Epidermal melanocyte (primary cell): Measurements from ENCODE around the gene RPL27.
"Not testable (repeated sequence)": the region's sequence is repeated elsewhere in the genome, so short reads cannot be mapped to it uniquely, and the experiment has no call there.

Source experiments
- DNase-seq: peaks from one replicate; pipeline ENCODE4 v3.0.0; 2011; ENCODE audit warnings: low spot score; ENCODE audit not compliant: insufficient read length

The RPL27 gene

GRCh38 chr17:42992872-42993271, 5.3 kb upstream of the RPL27 start:
- no peak for DNase-seq

GRCh38 chr17:42993913-42994312, 4.3 kb upstream of the RPL27 start:
- not testable (repeated sequence) for DNase-seq

- no peak for DNase-seq
Observed at GRCh38 chr17:42997390-42997983, 732 bp upstream of the RPL27 start.

DNA sequence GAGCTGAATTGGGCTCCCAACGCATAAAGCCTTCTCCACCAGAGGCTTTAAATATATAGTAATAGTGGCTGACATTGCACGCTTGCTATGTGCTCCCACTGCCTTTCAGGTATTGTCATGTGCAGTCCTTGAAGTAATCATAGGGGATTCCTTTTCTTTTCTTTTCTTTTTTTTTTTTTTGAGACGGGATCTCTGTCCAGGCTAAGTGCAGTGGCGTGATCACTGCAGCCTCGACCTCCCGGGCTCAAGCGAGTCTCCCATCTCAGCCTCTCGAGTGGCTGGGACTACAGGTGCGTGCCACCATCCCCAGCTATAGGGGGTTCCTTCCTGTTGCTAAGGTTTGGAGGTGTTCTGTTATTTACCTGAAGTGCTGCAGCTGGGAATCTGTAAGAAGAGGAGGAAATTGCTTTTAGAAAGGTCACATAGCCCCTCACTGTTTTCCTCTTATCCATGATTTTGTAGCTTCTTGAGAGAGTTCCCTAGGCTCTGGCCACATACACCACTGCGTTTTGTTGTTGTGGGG, 845 bp downstream of the RPL27 start:
- no peak for DNase-seq

DNA sequence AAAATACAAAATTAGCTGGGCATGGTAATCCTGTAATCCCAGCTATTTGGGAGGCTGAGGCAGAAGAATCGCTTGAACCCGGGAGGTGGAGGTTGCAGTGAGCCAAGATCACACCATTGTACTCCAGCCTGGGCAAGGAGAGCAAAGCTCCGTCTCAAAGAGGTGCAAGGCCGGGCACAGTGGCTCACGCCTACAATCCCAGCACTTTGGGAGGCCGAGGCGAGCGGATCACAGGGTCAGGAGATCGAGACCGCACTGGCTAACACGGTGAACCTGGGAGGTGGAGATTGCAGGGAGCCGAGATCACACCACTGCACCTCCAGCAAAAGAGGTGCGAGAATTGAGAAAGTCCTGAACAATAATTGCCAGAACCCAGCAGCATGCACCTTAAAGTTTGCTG, 2.7 kb downstream of the RPL27 start:
- not testable (repeated sequence) for DNase-seq

GRCh38 chr17:43003542-43004172, 5.4 kb downstream of the RPL27 start:
- no peak for DNase-seq

- no peak for DNase-seq
Observed at GRCh38 chr17:43006639-43007551, 8.7 kb downstream of the RPL27 start, which contains the start of gene IFI35. TSS of gene IFI35 (plus strand) at chr17:43006784. CDS start at chr17:43006948, 164 bp downstream.

DNA sequence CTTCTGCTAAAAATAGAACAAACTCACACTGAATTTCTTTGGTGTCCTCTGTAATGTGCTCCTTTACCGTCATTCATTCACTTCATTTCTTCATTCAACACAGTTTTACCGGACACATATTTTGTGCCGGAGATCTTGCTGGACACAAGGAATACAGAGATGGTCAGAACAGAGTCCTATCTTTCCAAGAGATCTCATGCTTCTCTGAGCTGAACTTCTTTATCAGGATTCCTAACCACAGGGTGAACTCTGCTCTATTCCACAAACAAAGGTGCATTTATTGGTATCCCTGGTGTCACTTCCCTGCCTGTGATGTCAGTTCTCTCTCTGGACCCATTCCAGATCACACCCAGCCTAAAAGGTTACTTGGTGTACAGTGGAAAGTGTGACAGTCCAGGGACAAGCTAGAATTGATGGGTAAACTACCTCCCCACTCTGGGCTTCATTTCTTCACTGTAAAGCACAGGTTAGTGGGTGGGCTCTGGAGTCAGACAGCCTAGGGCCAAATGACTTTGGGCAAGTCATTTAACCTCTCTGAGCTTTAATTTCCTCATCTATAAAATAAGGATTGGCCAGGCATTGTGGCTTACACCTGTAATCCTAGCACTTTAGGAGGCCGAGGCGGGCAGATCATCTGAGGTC, 12.6 kb downstream of the RPL27 start:
- no peak for DNase-seq

DNA sequence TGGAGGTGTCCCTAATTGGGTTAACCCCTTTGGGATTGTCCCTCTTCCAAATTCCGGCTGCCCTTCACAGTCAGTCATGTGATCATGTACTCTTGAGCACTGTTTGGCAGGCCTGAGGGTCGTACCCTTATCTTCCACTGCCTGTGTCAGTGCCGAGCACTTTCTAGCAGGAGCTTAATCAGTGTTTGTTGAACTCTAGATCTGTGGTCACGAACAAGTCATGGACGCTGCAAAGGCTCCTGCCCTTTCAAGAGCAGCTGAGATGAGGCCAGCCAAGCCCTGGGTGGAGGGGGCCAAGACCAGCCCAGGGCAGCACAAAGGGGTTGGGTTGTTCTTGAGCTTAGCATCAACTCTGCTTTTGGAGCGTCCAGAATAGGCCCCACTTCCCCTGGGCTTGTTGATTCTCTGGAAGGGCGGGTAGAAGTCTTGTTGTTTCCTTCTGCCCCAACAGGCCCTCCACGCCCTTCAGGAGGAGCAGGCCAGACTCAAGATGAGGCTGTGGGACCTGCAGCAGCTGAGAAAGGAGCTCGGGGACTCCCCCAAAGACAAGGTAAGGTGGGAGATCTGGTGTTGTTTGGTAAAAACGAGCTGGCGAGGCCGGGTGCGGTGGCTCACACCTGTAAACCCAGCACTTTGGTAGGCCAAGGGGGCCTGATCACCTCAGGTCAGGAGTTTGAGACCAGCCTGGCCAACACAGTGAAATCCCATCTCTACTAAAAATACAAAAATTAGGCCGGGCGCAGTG, 13.7 kb downstream of the RPL27 start:
- DNase-seq, result no peak

- no peak for DNase-seq
Observed at GRCh38 chr17:43013296-43013695, 15.1 kb downstream of the RPL27 start.

DNA sequence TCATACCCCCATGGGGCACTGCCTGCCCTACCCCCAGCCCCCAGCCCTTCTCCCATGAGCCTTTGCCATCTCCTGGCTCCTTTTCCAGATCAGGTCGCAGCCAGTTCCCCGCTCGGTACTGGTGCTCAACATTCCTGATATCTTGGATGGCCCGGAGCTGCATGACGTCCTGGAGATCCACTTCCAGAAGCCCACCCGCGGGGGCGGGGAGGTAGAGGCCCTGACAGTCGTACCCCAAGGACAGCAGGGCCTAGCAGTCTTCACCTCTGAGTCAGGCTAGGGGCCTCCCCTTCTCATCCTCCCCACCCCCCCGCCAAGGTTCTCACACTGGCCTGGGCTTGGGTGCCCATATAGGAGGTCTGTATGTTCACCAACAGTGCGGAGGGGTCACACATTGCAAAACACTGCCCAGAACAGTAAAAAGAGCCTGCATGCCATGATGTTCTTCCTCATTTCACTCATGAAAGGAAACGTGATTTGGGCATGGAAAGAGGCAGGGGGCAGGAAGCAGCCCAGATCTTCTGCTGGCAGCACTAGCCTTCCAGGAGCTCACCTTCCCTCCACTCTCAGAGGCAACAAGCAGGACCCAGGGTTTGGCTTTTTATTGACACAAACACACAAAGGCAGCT, 15.9 kb downstream of the RPL27 start:
- no peak for DNase-seq

DNA sequence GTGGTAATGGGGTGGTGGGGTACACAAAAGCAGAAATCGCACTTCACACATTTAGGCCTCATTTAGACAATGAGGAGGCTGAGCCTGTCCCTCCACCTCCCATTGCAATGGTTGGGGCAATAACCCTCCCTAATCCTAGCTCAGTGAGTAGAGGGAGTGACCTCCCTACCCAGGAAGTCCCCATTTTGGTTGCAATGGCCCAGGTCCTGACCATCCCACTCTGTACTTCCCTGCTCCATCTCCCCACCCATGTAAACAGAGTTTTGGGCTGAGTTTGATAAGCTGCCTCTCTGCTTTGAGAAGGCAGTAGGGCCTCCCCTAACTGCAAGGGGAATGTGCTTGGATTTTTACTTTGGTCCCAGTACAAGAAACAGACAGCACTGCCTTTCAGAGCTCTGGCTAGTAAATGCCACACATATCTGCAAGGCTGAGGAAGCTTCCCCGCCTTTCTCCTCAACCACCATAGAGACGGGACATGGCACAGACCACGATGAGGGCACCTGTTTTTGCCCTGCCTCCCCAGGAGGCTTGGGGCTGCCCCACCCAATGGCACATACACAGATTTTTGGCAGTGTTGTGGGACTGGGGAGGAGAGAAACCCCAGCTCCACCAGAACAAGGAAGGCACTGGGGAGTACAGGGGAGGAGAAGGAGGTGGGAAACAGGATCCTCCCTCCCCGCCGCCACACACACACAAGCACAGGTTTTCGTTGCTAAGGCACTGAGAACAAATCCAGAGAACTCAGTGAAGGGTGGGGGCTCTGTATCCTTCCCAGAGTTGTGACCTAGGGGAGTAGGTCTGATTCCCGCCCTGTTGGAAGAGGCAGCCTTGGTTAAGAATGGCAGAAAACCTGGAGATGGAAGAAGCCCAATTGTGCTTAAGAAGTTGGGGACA, 16.7 kb downstream of the RPL27 start:
- no peak for DNase-seq

GRCh38 chr17:43015579-43015978, 17.4 kb downstream of the RPL27 start:
- DNase-seq, result no peak

- no peak for DNase-seq
Observed at GRCh38 chr17:43016216-43016615, 18.0 kb downstream of the RPL27 start.

GRCh38 chr17:43018008-43018853, 20.0 kb downstream of the RPL27 start:
- no peak for DNase-seq

DNA sequence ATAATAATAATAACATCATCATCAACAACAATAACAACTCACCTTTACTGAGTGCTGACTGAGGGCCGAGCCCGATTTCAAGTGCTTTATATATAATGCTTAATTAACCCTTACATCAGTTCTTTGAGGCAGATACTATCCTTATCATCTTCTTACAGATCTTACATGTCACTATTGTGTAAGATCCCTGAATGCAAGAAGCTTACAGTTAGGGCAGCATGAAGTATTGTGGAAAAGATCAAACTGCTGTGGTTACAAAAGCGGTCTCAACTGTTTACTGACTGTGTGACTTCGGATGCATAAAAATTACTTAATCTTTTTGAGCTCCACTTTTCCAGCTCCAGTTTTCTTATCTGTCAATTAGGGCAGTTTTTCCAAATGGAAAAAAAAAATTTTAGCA, 20.7 kb downstream of the RPL27 start:
- no peak for DNase-seq

DNA sequence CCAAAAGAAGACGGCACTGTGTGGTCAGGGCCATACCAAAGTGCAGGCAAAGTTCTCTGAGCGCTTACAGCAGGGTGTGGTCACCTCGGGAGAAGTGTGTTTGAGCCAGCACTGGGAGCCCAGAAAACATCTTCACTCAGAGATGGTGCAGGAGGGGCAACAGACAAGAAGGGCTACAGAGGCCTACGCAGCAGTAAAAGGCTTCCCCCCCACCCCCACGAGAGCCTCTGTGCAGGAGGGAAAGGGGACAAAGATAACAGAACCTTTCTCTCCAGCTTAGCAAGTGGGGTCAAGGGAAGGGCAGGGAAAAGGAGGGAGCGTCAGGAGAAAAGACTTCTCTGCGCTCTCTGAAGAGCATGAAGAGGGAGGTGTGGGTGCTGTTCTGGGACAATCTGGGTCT, 21.2 kb downstream of the RPL27 start:
- DNase-seq, result no peak

- DNase-seq, result no peak
Observed at GRCh38 chr17:43020030-43020621, 21.9 kb downstream of the RPL27 start.
